Parathyroid adenoma (tissue), 2 donors: Measurements from ENCODE around the gene PRKD2.

Experiments
- H2AFZ ChIP-seq: fragments of 300-600 bp; sonication (generic); one replicate; pipeline ENCODE4 v1.7.0; 2017; ENCODE audit warnings: antibody characterized with exemption, mild to moderate bottlenecking
- H3K27ac ChIP-seq: fragments of 300-600 bp; sonication (generic); one replicate; pipeline ENCODE4 v1.7.0; 2017
- H3K27me3 ChIP-seq: fragments of 300-600 bp; sonication (generic); one replicate; pipeline ENCODE4 v1.7.0; 2017; ENCODE audit warnings: low read length; ENCODE audit not compliant: control insufficient read depth, insufficient read depth
- H3K36me3 ChIP-seq: fragments of 300-600 bp; sonication (generic); one replicate; pipeline ENCODE4 v1.7.0; 2017; ENCODE audit warnings: low read length; ENCODE audit not compliant: control insufficient read depth, insufficient read depth
- H3K4me1 ChIP-seq: fragments of 300-600 bp; sonication (generic); one replicate; pipeline ENCODE4 v1.7.0; 2017; ENCODE audit warnings: control low read depth
- H3K4me2 ChIP-seq: fragments of 300-600 bp; sonication (generic); one replicate; pipeline ENCODE4 v1.7.0; 2017; ENCODE audit warnings: low read length
- H3K4me3 ChIP-seq: fragments of 300-600 bp; sonication (generic); one replicate; pipeline ENCODE4 v1.7.0; 2017; ENCODE audit warnings: low read depth, low read length
- H3K79me2 ChIP-seq: fragments of 300-600 bp; sonication (generic); one replicate; pipeline ENCODE4 v1.7.0; 2017; ENCODE audit warnings: control low read depth
- H3K9ac ChIP-seq: fragments of 300-600 bp; sonication (generic); one replicate; pipeline ENCODE4 v1.7.0; 2017; ENCODE audit warnings: mild to moderate bottlenecking
- H3K9me3 ChIP-seq: fragments of 300-600 bp; sonication (generic); one replicate; pipeline ENCODE4 v1.7.0; 2017; ENCODE audit warnings: low read length; ENCODE audit not compliant: control insufficient read depth
- TF ChIP-seq, protein P1 (sequence below): fragments of 300-600 bp; sonication (generic); IDR thresholded peaks from one replicate; pipeline ENCODE4 v1.7.0; 2017; ENCODE audit warnings: antibody characterized with exemption, mild to moderate bottlenecking
- donor health status: primary hyperparathyroidism.

PRKD2 gene

DNA sequence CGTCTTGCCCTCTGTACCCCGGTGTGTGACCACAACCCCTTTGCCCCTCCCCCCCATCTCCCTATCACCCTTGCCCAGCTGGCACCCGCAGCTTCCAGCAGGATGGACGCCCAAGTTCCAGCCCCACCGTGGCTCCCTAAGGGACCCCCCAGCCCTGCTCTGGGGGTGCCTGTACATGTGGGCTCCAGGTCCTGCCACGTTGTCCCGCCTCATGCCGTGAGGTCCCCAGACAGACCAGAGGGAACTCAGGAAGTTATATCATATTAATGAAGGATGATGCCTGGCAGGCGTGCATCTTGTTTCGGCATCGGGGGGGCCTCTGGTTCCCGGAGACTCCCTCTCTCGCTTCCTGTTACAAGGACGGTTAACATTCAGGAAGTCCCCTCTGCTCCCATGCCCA lies 90.5 kb downstream of the PRKD2 start:
- TF ChIP-seq, protein P1, sequence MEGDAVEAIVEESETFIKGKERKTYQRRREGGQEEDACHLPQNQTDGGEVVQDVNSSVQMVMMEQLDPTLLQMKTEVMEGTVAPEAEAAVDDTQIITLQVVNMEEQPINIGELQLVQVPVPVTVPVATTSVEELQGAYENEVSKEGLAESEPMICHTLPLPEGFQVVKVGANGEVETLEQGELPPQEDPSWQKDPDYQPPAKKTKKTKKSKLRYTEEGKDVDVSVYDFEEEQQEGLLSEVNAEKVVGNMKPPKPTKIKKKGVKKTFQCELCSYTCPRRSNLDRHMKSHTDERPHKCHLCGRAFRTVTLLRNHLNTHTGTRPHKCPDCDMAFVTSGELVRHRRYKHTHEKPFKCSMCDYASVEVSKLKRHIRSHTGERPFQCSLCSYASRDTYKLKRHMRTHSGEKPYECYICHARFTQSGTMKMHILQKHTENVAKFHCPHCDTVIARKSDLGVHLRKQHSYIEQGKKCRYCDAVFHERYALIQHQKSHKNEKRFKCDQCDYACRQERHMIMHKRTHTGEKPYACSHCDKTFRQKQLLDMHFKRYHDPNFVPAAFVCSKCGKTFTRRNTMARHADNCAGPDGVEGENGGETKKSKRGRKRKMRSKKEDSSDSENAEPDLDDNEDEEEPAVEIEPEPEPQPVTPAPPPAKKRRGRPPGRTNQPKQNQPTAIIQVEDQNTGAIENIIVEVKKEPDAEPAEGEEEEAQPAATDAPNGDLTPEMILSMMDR: no peak
- Histone ChIP-seq H3K27me3 (no peaks in the 10 kb centered on the region), H3K36me3 (no peaks in the 10 kb centered on the region), H3K4me2 (no peak overlapping the region), H3K27ac (peak overlapping the region; percentile 56), H3K4me1 (no peaks in the 10 kb centered on the region), H2AFZ (no peak overlapping the region), H3K79me2 (no peaks in the 10 kb centered on the region), H3K9me3 (no peaks in the 10 kb centered on the region), H3K4me3 (no peak overlapping the region), H3K9ac (no peak overlapping the region)

DNA sequence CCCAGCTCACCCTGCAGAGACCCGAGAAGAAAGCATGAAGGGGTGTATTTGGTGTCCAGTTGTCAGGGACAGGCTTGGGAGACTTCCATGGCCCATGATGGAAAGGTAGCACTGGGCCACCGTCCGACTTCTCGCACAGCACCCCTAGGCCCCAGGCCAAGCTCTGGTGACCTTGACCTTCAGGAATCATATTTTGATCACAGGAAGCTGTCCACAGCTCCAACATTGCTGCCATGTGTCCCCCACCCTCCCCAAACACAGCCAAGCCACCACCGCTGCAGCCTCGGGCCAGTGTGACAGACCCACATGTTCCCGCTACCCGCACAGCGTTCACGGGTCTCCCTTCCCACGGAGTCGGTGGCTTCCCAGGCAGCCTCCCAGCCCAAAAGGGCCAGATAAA lies 91.2 kb downstream of the PRKD2 start:
- H3K27me3 ChIP-seq: no peaks in the 10 kb centered on the region
- H3K27ac ChIP-seq: peak overlapping the region; percentile 56
- TF ChIP-seq, protein P1: no peak
- no peak overlapping the region for H3K4me2 ChIP-seq
- H2AFZ ChIP-seq: no peak overlapping the region
- H3K9me3 ChIP-seq: no peaks in the 10 kb centered on the region
- no peaks in the 10 kb centered on the region for H3K4me1 ChIP-seq
- H3K79me2 ChIP-seq: no peaks in the 10 kb centered on the region
- no peak overlapping the region for H3K9ac ChIP-seq
- H3K36me3 ChIP-seq: no peaks in the 10 kb centered on the region
- H3K4me3 ChIP-seq: no peak overlapping the region

DNA sequence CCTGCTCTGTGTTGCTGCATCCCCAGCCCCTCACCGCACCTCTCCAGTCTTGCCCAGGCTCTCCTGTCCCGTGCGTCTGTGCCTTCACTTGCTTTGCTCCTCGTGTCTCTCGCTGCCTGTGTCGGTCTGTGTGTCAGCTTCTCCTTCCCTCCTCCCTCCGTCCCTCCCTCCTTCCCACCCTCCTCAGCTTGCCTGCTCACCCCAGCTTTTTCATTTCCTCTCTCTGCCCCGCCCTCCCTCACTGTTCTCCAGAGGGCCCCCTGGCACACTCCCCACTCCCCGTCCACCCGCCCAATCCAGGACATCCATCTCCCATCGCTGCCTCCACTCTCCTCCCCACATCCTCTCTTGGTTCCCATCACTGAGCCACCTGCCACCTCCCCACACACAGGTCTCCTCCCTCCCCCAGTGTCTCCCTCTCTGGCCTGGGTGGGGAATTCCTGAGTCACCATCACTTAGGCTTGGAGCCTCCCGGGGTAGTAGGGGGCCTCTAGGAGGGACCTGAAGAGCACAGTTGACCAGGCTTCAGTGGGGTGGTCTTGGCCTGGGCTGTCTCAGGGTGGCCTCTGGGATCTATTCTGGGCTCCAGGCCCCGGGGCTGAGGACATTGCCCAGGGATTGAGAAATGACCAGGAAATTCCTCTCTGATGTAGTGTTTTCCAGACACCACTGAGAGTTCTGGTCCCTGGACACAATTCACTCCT lies 91.8 kb downstream of the PRKD2 start, which contains the start of gene PTGIR:
PTGIR (minus strand) TSS at position 132 of the 704 bp plus-strand sequence. CDS start 864 bp downstream, outside the sequence.
- Histone ChIP-seq H3K4me2 (no peak within 1 kb of the TSS), H3K4me1 (no peaks in the 10 kb centered on the region), H3K27me3 (no peaks in the 10 kb centered on the region), H3K27ac (peak within 1 kb of the TSS; percentile 56), H3K79me2 (no peaks in the 10 kb centered on the region), H3K4me3 (no peak within 1 kb of the TSS), H2AFZ (no peak within 1 kb of the TSS), H3K9ac (no peak within 1 kb of the TSS), H3K9me3 (no peaks in the 10 kb centered on the region), H3K36me3 (no peaks in the 10 kb centered on the region)
- TF ChIP-seq, protein P1: no peak
